ENCODE data around the gene TMEFF2.

DNA sequence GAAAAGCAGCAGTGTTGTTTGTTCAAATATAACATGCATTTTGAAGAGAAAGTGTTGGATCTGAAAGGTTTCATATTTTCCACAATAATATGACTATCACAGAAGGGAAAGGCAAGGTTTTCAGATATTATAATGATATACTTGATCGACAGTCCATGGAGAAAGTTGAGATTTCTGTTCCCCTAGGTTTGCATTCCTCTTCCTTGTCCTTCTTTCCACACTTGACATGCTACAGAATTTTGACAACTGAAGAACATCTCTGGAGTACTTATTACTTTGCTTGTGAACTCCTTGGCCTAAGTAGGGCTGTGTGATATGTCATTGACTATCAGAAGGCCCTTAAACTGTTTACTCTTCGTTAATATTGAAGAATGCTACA lies 46.5 kb downstream of the TMEFF2 start:
- TF ChIP-seq, protein P1, sequence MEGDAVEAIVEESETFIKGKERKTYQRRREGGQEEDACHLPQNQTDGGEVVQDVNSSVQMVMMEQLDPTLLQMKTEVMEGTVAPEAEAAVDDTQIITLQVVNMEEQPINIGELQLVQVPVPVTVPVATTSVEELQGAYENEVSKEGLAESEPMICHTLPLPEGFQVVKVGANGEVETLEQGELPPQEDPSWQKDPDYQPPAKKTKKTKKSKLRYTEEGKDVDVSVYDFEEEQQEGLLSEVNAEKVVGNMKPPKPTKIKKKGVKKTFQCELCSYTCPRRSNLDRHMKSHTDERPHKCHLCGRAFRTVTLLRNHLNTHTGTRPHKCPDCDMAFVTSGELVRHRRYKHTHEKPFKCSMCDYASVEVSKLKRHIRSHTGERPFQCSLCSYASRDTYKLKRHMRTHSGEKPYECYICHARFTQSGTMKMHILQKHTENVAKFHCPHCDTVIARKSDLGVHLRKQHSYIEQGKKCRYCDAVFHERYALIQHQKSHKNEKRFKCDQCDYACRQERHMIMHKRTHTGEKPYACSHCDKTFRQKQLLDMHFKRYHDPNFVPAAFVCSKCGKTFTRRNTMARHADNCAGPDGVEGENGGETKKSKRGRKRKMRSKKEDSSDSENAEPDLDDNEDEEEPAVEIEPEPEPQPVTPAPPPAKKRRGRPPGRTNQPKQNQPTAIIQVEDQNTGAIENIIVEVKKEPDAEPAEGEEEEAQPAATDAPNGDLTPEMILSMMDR (conservative IDR thresholded peaks at IDR 0.05; ENCODE audit: low read length) = no peak
- no peak for TF ChIP-seq EZH2phosphoT487 (IDR thresholded peaks at IDR 0.05; ENCODE audit: borderline replicate concordance, low read depth, low read length)
